Heart left ventricle (tissue), 16 donors: ENCODE data around the gene AIMP1. TPM values are rescaled to one million over a fixed set of nuclear protein-coding genes. Genes with fewer than 3 reads are reported as not detected.
"Not testable (repeated sequence)": the region's sequence is repeated elsewhere in the genome, so short reads cannot be mapped to it uniquely, and the experiment has no call there.

Source experiments
- ATAC-seq, 4 donors: fragments of 200-7000 bp; cut with Tn5 transposase; one replicate each; pipeline ENCODE4 v1.9.1; 2020 to 2022; ENCODE audit warnings: moderate library complexity in 4 of 4, mild to moderate bottlenecking in 3 of 4, moderate number of reproducible peaks in 1 of 4
- DNase-seq, 5 donors: peaks; one replicate each; pipeline ENCODE4 v3.0.0-alpha.2; 2020
- H3K27ac ChIP-seq, 12 donors: fragments of 200-600 bp; sonication (generic) in 4 of 12; one replicate each; pipeline versions ENCODE4 v1.5.0 to v1.8.0; 2016 to 2022; ENCODE audit warnings: mild to moderate bottlenecking in 2 of 12
- H3K27me3 ChIP-seq, 9 donors: fragments of 200-600 bp; sonication (generic) in 2 of 9; one replicate each; pipeline versions ENCODE4 v1.5.1 to v1.8.0; 2016 to 2022; ENCODE audit warnings: mild to moderate bottlenecking in 3 of 9
- H3K36me3 ChIP-seq, 9 donors: fragments of 200-600 bp; sonication (generic) in 2 of 9; one replicate each; pipeline versions ENCODE4 v1.5.0 to v1.8.0; 2018 to 2022; ENCODE audit warnings: mild to moderate bottlenecking in 2 of 9
- H3K4me1 ChIP-seq, 12 donors: fragments of 200-600 bp; sonication (generic) in 4 of 12; one replicate each; pipeline versions ENCODE4 v1.5.0 to v1.8.0; 2016 to 2022; ENCODE audit warnings: mild to moderate bottlenecking in 3 of 12
- H3K4me3 ChIP-seq, 12 donors: fragments of 200-600 bp; sonication (generic) in 4 of 12; one replicate each; pipeline versions ENCODE4 v1.5.0 to v1.8.0; 2017 to 2022; ENCODE audit warnings: mild to moderate bottlenecking in 9 of 12, moderate library complexity in 4 of 12
- H3K9me3 ChIP-seq, 12 donors: fragments of 200-600 bp; sonication (generic) in 4 of 12; one replicate each; pipeline versions ENCODE4 v1.5.0 to v1.8.0; 2016 to 2022; ENCODE audit warnings: mild to moderate bottlenecking in 1 of 12
- CTCF ChIP-seq, 12 donors: fragments of 200-600 bp; sonication (generic) in 4 of 12; IDR thresholded peaks; one replicate each; pipeline versions ENCODE4 v1.5.0 to v1.8.0; 2018 to 2022; ENCODE audit warnings: antibody characterized with exemption in 12 of 12, mild to moderate bottlenecking in 5 of 12
- POLR2A ChIP-seq, 2 donors: fragments of 450-650 bp; IDR thresholded peaks; one replicate each; pipeline ENCODE4 v1.6.1; 2017; ENCODE audit warnings: antibody characterized with exemption in 2 of 2, mild to moderate bottlenecking in 2 of 2, moderate library complexity in 2 of 2
- WGBS, 4 donors: extraction: QIAGEN DNeasy Blood & Tissue Kit in 2 of 4; methylation state at CpG; one replicate each; pipeline versions ENCODE4 v1.1.5 to v1.1.7; 2013 to 2018; 5-methylcytosine and 5-hydroxymethylcytosine counted together
- intact Hi-C, 10 donors: fragments of 100-400 bp; cut with DNase I; formaldehyde crosslinking; loops; one replicate each; pipeline versions ENCODE4 v1.11.1 to v1.14.2; 2022
- polyA plus RNA-seq, 2 donors: library from polyadenylated mRNA; stranded (reverse); fragments of 200-250 nt; gene quantifications; one replicate each; pipeline ENCODE4 v1.2.3, GENCODE V29; 2013
- total RNA-seq, 9 donors: library from RNA; depleted of rRNA in 2 of 9; stranded (reverse); fragments of >200 nt in 2 of 9; fragmentation: NEBNext Ultra II Directional in 3 of 9; extraction: Animal tissue kit (Norgen Biotek cat#: 25700) in 3 of 9; gene quantifications; one replicate each; pipeline versions ENCODE4 v1.1.0 to v1.2.4, GENCODE V29; 2016 to 2023
- donor health status: ischemic (EF 13 %, LVEDD 7.1; RV severe dilation, severe dysfunction).
- donor health status: healthy with polysubstance abuse.
- donor health status: DM: no; HTN: yes; CAD: no.
- donor health status: DM: no; HTN: no; CAD: no.
- donor health status: ischemic (EF 25% LVEDD 6.9; RV normal size, moderate dysfunction).
- donor health status: ischemic (EF 25% LVEDD 5.7; RV mildly dilated, moderate dysfunction).
- donor health status: healthy.
- donor health status: DM: yes; HTN: yes; CAD: no.
- donor health status: ischemic (EF 35%, LVEDD 5.7; RV mildly dilated, moderate dysfunction).
- donor health status: nonischemic (EF 11% LVEDD 7.7; RV severe dilation, severe dysfunction).
- donor health status: DM: yes; HTN: yes; CAD: no.
- donor health status: PGD.
- donor health status: ischemic (EF 29% LVEDD 5.4; RV normal size, mild dysfunction).
- donor health status: nonischemic (EF 23%, LVEDD 6.1; RV moderate dilation, normal function).

Gene AIMP1
- total and polyA plus RNA-seq, 11 donors: 15.6 to 37.7 (median 29.4) TPM

GRCh38 chr4:106320235-106320634 lies 3.9 kb downstream of the AIMP1 start:
- Histone ChIP-seq H3K9me3 (no peaks in the 10 kb centered on the region), H3K4me1 (peaks cover 0 to 35% (median 14%) of the 10 kb centered on the region in 12 donors), H3K36me3 (peaks cover 0 to 12% (median 6%) of the 10 kb centered on the region in 9 donors), H3K27ac (no peak overlapping the region), H3K27me3 (no peaks in the 10 kb centered on the region), H3K4me3 (no peak overlapping the region)
- TF ChIP-seq POLR2A (IDR thresholded peaks at IDR 0.05): no peak
- ATAC-seq (no peak), DNase-seq (no peak)
- intact Hi-C loops: no loop called here
- 92 to 97% (median 95%) methylated on average over 1 of the region's 1 CpG for WGBS, 4 donors

- ATAC-seq, H3K27ac ChIP-seq, H3K4me3 ChIP-seq, H3K27me3 ChIP-seq, intact Hi-C loops, DNase-seq, H3K9me3 ChIP-seq: not testable (repeated sequence)
- Histone ChIP-seq H3K36me3 (peaks cover 0 to 18% (median 13%) of the 10 kb centered on the region in 9 donors), H3K4me1 (peaks cover 0 to 31% (median 14%) of the 10 kb centered on the region in 12 donors)
- 97 to 99% (median 98%) methylated on average over 20 to 34 of the region's 34 CpGs for WGBS, 4 donors
These were observed 4.8 kb downstream of the AIMP1 start for GRCh38 chr4:106321168-106321567.

GRCh38 chr4:106321814-106322213 lies 5.5 kb downstream of the AIMP1 start:
- intact Hi-C loops, H3K4me3 ChIP-seq, H3K27ac ChIP-seq, H3K27me3 ChIP-seq, ATAC-seq, H3K9me3 ChIP-seq, DNase-seq: not testable (repeated sequence)
- Histone ChIP-seq H3K36me3 (peaks cover 0 to 25% (median 20%) of the 10 kb centered on the region in 9 donors), H3K4me1 (peaks cover 0 to 30% (median 14%) of the 10 kb centered on the region in 12 donors)
- 52 to 65% (median 60%) methylated on average over 6 of the region's 6 CpGs for WGBS, 4 donors

- TF ChIP-seq CTCF (IDR thresholded peaks at IDR 0.05) (no peak), POLR2A (IDR thresholded peaks at IDR 0.05) (no peak)
- H3K27me3 ChIP-seq: no peaks in the 10 kb centered on the region
These were observed 6.8 kb downstream of the AIMP1 start for GRCh38 chr4:106323119-106323518.

GRCh38 chr4:106325800-106326199 lies 9.4 kb downstream of the AIMP1 start:
- Histone ChIP-seq H3K9me3 (no peaks in the 10 kb centered on the region), H3K4me3 (no peak overlapping the region), H3K27ac (no peak overlapping the region), H3K4me1 (peaks cover 0 to 13% (median 0%) of the 10 kb centered on the region in 12 donors), H3K36me3 (peaks cover 0 to 65% (median 60%) of the 10 kb centered on the region in 9 donors), H3K27me3 (no peaks in the 10 kb centered on the region)
- no peak for ATAC-seq
- no peak for DNase-seq
- TF ChIP-seq POLR2A (IDR thresholded peaks at IDR 0.05) (no peak), CTCF (IDR thresholded peaks at IDR 0.05) (no peak)
- intact Hi-C loops: loop anchor here in 3 of 10 donors (5.0 kb wide), 1 partner anchor 177 kb away; no protein-coding TSS in a partner anchor

More at GRCh38 chr4:106323119-106323518, 6.8 kb downstream of the AIMP1 start:
- H3K4me3 ChIP-seq: no peak overlapping the region
- H3K36me3 ChIP-seq: peaks cover 0 to 38% (median 33%) of the 10 kb centered on the region in 9 donors
- no peak for DNase-seq
- intact Hi-C loops: no loop called here
- no peaks in the 10 kb centered on the region for H3K9me3 ChIP-seq
- H3K27ac ChIP-seq: no peak overlapping the region
- no peak for ATAC-seq
- H3K4me1 ChIP-seq: peaks cover 0 to 17% (median 3%) of the 10 kb centered on the region in 12 donors
